ENCODE data around the gene OR56B1.

GRCh38 chr11:5719703-5720495 is 16.3 kb upstream of the OR56B1 start:
- no peak for TF ChIP-seq CTCF (conservative IDR thresholded peaks at IDR 0.05 in 1 of 2, IDR thresholded peaks at IDR 0.05 in 1 of 2; ENCODE audit: extremely low read depth in 1 of 2, insufficient read depth in 1 of 2, low read depth in 1 of 2, low read length in 2 of 2)
- no peak for TF ChIP-seq EZH2 (IDR thresholded peaks at IDR 0.05; ENCODE audit: borderline replicate concordance, low read length)
